ENCODE measurements around the gene GPR153. TPM values are rescaled to one million over a fixed set of nuclear protein-coding genes. Genes with fewer than 3 reads are reported as not detected.

GPR153 gene
- total RNA-seq, 1 experiment from 2014 or later: 0.32 TPM

- Histone ChIP-seq H3K27me3 (replicated peaks) (no peaks in the 10 kb centered on the region), H3K4me3 (no peak overlapping the region), H3K27ac (no peak overlapping the region), H3K4me1 (replicated peaks) (peaks cover 5% of the 10 kb centered on the region), H3K9me3 (replicated peaks) (no peaks in the 10 kb centered on the region), H3K36me3 (peaks cover 4% of the 10 kb centered on the region)
- no peak for DNase-seq (ENCODE audit: low read depth in 1 of 2, low spot score in 2 of 2)
Observed at GRCh38 chr1:6269720-6270400, 9.0 kb upstream of the GPR153 start.

GRCh38 chr1:6269296-6269695 is 8.4 kb upstream of the GPR153 start:
- Histone ChIP-seq H3K4me1 (replicated peaks) (peaks cover 5% of the 10 kb centered on the region), H3K36me3 (peaks cover 4% of the 10 kb centered on the region), H3K27me3 (replicated peaks) (no peaks in the 10 kb centered on the region), H3K4me3 (no peak overlapping the region), H3K9me3 (replicated peaks) (no peaks in the 10 kb centered on the region), H3K27ac (no peak overlapping the region)
- DNase-seq (ENCODE audit: low read depth in 1 of 2, low spot score in 2 of 2): no peak

DNA sequence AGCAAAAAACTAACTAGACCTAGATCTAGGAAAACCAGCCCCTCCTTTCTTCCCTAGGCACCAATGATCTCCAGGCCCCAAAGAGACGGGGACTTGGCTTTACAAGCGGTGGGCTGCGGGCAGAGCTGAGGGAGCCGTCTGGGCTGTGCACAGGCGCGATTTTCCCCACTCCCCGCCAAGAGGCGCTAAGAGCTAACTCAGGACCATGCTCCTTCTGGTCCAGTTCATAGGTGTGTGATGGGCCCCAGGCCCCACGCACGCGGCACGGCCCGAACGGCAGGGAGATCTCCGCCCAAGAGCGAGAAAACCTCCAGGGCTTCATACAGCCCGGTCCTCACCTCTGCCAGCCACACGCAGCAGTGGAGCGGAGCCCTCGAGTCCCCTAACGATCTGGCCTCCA is 7.5 kb upstream of the GPR153 start:
- Histone ChIP-seq H3K36me3 (no peaks in the 10 kb centered on the region; the same call in 1 of the 2 replicates), H3K4me3 (no peak overlapping the region), H3K27me3 (replicated peaks) (no peaks in the 10 kb centered on the region), H3K9me3 (replicated peaks) (no peaks in the 10 kb centered on the region), H3K27ac (no peak overlapping the region), H3K4me1 (replicated peaks) (peaks cover 5% of the 10 kb centered on the region)
- DNase-seq (ENCODE audit: low read depth in 1 of 2, low spot score in 2 of 2): no peak

GRCh38 chr1:6267686-6268322 is 6.9 kb upstream of the GPR153 start:
- Histone ChIP-seq H3K9me3 (replicated peaks) (no peaks in the 10 kb centered on the region), H3K36me3 (no peaks in the 10 kb centered on the region; the same call in 1 of the 2 replicates), H3K4me1 (replicated peaks) (no peaks in the 10 kb centered on the region), H3K27ac (no peak overlapping the region), H3K4me3 (no peak overlapping the region), H3K27me3 (replicated peaks) (no peaks in the 10 kb centered on the region)
- DNase-seq (ENCODE audit: low read depth in 1 of 2, low spot score in 2 of 2): no peak

DNA sequence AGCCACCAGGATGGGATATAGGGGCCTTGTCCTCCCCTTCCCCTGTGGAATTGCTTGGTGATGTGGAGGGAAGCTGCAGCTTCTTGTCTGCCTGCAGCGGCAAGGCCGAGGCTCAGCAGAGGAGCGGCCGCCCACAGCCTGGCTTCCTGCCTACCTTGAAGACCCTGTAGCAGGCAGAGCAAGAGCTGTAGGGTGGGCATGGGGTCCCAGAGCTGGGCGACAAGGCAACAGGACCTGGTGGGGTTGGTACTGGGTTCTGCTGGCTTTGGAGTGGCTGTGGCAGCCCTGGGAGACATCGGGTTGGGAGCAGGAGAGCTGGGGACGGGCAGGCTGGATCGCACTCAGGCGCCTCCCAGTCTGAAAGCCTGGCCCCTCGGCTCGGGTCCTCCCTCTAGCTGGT is 5.7 kb upstream of the GPR153 start:
- Histone ChIP-seq H3K4me1 (replicated peaks) (no peaks in the 10 kb centered on the region), H3K36me3 (no peaks in the 10 kb centered on the region), H3K27me3 (replicated peaks) (0 out of 2 replicates have a peak, but pooled peaks cover 5% of the 10 kb centered on the region), H3K4me3 (no peak overlapping the region), H3K27ac (no peak overlapping the region), H3K9me3 (replicated peaks) (no peaks in the 10 kb centered on the region)
- DNase-seq (ENCODE audit: low read depth in 1 of 2, low spot score in 2 of 2): no peak

DNA sequence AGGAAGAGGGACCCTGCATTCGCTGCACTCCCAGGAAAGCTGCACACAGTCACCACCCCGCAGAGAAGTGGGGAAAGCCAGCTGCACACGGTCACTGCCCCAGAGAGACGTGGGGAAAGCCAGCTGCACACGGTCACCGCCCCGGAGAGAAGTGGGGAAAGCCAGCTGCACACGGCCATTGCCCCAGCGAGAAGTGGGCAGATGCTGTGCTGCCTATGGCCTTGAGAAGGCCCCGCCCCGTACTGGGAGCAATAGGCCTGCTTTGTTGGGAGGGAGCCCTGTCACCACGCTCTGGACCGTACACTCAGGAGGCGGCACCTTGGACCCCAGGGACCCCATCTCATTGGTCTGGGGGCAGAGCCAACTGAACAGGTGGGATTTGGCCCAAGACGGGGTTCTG is 4.3 kb upstream of the GPR153 start:
- H3K36me3 ChIP-seq: no peaks in the 10 kb centered on the region
- H3K27me3 ChIP-seq (replicated peaks): peaks cover 15% of the 10 kb centered on the region
- no peak overlapping the region for H3K27ac ChIP-seq
- DNase-seq (ENCODE audit: low read depth in 1 of 2, low spot score in 2 of 2): no peak
- H3K4me1 ChIP-seq (replicated peaks): peaks cover 11% of the 10 kb centered on the region
- no peak overlapping the region for H3K4me3 ChIP-seq
- H3K9me3 ChIP-seq (replicated peaks): no peaks in the 10 kb centered on the region

- no peaks in the 10 kb centered on the region for H3K9me3 ChIP-seq (replicated peaks)
- no peaks in the 10 kb centered on the region; the same call in 1 of the 2 replicates for H3K36me3 ChIP-seq
- no peak for DNase-seq (ENCODE audit: low read depth in 1 of 2, low spot score in 2 of 2)
- H3K4me3 ChIP-seq: no peak overlapping the region
- H3K27me3 ChIP-seq (replicated peaks): peaks cover 22% of the 10 kb centered on the region
- peaks cover 14% of the 10 kb centered on the region for H3K4me1 ChIP-seq (replicated peaks)
- H3K27ac ChIP-seq: no peak overlapping the region
Observed at GRCh38 chr1:6263716-6264115, 2.8 kb upstream of the GPR153 start.

DNA sequence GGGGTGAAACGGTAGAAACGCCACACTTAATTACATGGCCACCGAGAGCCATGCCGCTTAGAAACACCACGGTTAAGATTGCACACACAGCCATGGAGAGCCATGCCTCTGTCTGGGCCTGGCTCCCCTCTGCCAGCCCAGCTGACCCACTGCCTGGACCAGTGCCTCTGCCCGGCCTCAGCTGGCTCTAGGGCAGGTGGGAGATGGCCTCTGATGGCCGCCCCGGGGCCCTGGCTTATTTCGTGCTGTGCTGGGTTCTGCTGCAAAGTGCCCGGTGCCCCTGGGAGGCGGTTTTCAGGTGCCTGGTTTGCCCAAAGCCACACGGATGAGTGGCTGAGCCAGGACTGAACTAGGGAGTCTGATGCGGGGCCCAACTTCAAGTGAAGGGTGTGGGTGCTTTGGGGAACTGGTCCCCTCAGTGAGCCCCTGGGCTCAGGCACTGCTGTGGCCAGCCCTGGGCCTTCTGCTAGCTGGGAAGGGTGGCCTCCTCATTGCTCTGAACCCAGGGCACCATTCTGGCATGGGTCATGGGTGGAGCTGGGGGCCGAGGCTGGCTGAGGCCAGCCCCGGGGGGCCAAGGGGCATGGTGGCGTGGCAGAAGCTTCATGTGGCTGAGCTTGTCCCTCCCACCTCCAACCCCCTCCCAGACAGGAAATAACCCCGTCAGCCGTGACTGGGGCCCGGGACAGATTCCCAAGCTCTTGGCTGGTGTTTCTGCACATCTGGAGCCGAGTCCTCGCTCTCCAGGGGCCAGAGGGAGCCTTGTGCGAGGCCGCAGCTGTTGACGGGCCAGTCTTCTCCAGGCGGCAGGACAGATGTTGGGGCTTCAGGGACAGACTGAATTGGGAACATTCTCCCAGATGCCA is 1.9 kb upstream of the GPR153 start:
- Histone ChIP-seq H3K9me3 (replicated peaks) (no peaks in the 10 kb centered on the region), H3K4me1 (replicated peaks) (peaks cover 14% of the 10 kb centered on the region), H3K27ac (no peak overlapping the region), H3K27me3 (replicated peaks) (peaks cover 22% of the 10 kb centered on the region), H3K36me3 (no peaks in the 10 kb centered on the region; the same call in 1 of the 2 replicates), H3K4me3 (no peak overlapping the region)
- no peak for DNase-seq (ENCODE audit: low read depth in 1 of 2, low spot score in 2 of 2)

DNA sequence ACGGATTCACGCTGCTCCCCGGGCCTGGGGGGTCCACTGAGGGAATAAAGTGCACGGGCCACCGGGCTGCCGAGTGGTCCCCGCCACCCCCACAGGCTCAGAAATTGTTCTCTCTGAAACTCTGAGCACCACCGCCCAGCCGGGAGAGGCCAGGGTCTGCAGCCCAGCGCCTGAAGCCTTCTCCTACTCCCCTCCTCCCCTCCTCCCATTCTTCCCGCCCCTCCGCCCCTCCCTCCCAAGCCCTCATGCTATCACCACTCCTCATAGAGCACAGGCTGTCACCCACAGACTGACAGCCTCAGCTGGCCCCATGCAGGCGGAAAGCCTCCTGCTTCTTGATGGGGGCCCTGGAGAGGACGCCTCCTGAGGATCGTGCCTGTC is 707 bp upstream of the GPR153 start:
- Histone ChIP-seq H3K9me3 (replicated peaks) (no peaks in the 10 kb centered on the region), H3K4me3 (peak overlapping the region; percentile 35; the same call in 1 of the 2 replicates), H3K4me1 (replicated peaks) (peaks cover 14% of the 10 kb centered on the region), H3K27me3 (replicated peaks) (peaks cover 22% of the 10 kb centered on the region), H3K36me3 (no peaks in the 10 kb centered on the region; the same call in 1 of the 2 replicates), H3K27ac (no peak overlapping the region)
- no peak for DNase-seq (ENCODE audit: low read depth in 1 of 2, low spot score in 2 of 2)

DNA sequence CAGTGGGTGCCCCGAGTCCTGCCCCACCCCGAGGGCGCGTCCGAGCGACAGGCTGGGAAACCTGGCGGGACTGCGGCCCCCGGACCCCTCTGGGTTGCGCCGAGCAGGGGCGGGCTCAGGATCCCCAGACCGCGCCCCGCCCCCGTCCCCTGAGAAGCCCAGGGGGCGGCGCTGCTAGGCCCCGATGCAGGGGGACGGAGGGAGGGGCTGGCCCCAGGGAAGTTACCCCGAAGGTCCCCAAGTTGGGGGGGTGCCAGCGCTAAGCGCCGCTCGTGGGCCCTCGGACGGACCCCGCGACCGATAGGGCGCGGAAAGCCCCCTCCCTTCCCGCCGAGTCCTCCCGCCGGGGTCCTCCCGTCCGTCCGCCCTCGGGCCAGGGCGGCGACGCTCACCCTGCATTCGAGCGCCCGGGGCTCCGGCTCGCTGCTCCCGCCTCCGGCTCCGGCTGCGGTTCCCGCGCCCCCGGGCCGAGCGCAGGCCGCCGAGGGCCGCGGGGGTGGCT is 414 bp downstream of the GPR153 start:
- H3K27me3 ChIP-seq (replicated peaks): peaks cover 22% of the 10 kb centered on the region

DNA sequence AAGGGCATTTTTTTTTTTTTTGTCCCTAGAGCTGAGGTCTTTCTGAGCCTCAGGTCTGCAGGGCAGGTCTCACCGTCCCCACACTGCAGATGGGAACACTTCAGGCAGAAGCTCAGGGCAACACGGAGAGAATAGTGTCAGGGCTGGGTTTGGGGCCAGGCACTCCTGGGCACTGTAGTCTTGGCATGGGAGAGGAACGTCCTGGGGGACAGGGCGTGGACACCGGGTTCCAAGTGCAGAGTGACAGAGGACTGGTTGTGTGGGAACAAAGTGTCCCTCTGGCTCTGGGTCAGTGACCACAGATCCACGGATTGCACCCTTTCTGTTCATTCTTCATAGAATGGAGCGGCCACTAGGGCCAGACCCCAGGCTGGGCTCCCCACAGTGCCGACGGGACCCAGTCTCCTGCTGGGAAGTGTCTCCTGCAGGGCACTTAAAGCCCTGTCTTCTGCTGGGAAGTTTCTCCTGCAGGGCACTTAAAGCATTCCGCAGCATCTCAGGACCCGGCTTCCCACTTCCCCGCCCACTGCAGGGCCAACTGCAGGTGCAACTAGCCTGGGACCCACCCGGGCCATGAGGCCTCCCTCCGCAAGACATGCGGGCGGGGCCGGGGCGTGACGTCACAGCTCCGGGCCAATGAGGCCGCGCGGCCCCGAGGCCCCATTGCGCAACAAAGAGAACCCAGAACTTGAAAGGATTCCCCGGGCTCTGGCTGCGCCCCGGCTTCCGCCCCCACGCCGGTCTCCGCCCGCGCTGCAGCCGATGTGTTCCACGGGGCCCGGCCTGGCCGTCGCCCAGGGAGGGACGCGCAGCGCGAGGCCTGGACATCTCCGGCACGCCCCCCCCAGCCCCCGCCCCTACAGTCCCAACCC is 1.2 kb downstream of the GPR153 start:
- H3K36me3 ChIP-seq: no peaks in the 10 kb centered on the region; the same call in 1 of the 2 replicates
- H3K9me3 ChIP-seq (replicated peaks): no peaks in the 10 kb centered on the region
- peaks cover 14% of the 10 kb centered on the region for H3K4me1 ChIP-seq (replicated peaks)
- H3K4me3 ChIP-seq: peak overlapping the region; percentile 35
- H3K27me3 ChIP-seq (replicated peaks): peaks cover 22% of the 10 kb centered on the region
- peak in 1 of 2 experiments; percentile 46 for DNase-seq (ENCODE audit: low read depth in 1 of 2, low spot score in 2 of 2)
- H3K27ac ChIP-seq: no peak overlapping the region

More for the DNA sequence above, 414 bp downstream of the GPR153 start:
- Histone ChIP-seq H3K27ac (no peak overlapping the region), H3K4me1 (replicated peaks) (peaks cover 14% of the 10 kb centered on the region), H3K9me3 (replicated peaks) (no peaks in the 10 kb centered on the region), H3K4me3 (peak overlapping the region; percentile 35), H3K36me3 (no peaks in the 10 kb centered on the region; the same call in 1 of the 2 replicates)
- no peak for DNase-seq (ENCODE audit: low read depth in 1 of 2, low spot score in 2 of 2)

GRCh38 chr1:6258675-6259074 is 2.2 kb downstream of the GPR153 start:
- DNase-seq (ENCODE audit: low read depth in 1 of 2, low spot score in 2 of 2): no peak
- Histone ChIP-seq H3K4me3 (no peak overlapping the region), H3K36me3 (no peaks in the 10 kb centered on the region; the same call in 1 of the 2 replicates), H3K27me3 (replicated peaks) (peaks cover 22% of the 10 kb centered on the region), H3K9me3 (replicated peaks) (no peaks in the 10 kb centered on the region), H3K27ac (no peak overlapping the region), H3K4me1 (replicated peaks) (peaks cover 14% of the 10 kb centered on the region)

DNA sequence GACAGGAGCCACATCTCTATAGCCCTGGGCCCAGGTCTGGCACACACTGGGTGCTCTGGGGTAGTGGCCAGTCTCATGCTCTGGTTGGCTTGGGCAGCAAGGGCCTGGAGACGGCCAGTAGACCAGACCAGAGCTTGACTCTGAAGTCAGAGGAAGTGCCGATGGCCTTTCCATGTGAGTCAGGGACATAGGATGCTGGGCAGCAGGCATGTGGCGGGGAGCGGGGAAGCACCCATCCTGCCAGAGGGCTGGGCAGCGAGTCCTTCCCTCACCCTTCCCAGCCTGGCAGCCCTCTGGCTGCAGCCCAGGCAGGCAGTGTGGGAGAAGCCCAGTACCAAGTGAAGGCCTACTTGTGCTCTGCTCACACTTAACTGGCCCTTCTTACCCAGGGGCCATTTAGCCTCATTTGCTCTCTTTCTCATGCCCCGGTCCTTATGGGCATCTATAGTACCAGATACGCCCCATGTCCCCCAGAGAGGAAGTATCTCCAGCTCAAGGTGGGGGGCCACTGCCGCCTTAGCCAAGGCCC is 3.3 kb downstream of the GPR153 start:
- no peak overlapping the region for H3K4me3 ChIP-seq
- no peak overlapping the region for H3K27ac ChIP-seq
- no peak for DNase-seq (ENCODE audit: low read depth in 1 of 2, low spot score in 2 of 2)
- no peaks in the 10 kb centered on the region; the same call in 1 of the 2 replicates for H3K36me3 ChIP-seq
- H3K4me1 ChIP-seq (replicated peaks): peaks cover 14% of the 10 kb centered on the region
- peaks cover 23% of the 10 kb centered on the region for H3K27me3 ChIP-seq (replicated peaks)
- H3K9me3 ChIP-seq (replicated peaks): no peaks in the 10 kb centered on the region
